Epithelial cell of prostate (primary cell): ENCODE results near the gene UBE2V1.
"Not testable (repeated sequence)": the region's sequence is repeated elsewhere in the genome, so short reads cannot be mapped to it uniquely, and the experiment has no call there.

Experiments
- DNase-seq: peaks from one replicate; pipeline ENCODE4 v3.0.0-alpha.2; 2011; ENCODE audit warnings: low read depth, low spot score
- H3K27ac ChIP-seq: fragments of 450-650 bp; 2 replicates; pipeline ENCODE4 v1.5.1; 2017; ENCODE audit warnings: mild to moderate bottlenecking

UBE2V1 gene

GRCh38 chr20:50112512-50113419 lies at the start of gene UBE2V1:
UBE2V1 (minus strand) TSS chr20:50113150; CDS start chr20:50113128, 22 bp downstream.
- peak within 1 kb of the TSS; percentile 87 for H3K27ac ChIP-seq
- DNase-seq: no peak

GRCh38 chr20:50161494-50161893 lies 48.5 kb upstream of the UBE2V1 start:
- not testable (repeated sequence) for H3K27ac ChIP-seq

GRCh38 chr20:50153500-50154377 lies 40.8 kb upstream of the UBE2V1 start, which contains the start of gene PEDS1:
PEDS1 (minus strand) TSS chr20:50153723; CDS start chr20:50153637, 86 bp downstream.
- no peak for DNase-seq
- H3K27ac ChIP-seq: peak within 1 kb of the TSS; percentile 99

More at GRCh38 chr20:50161494-50161893, 48.5 kb upstream of the UBE2V1 start:
- not testable (repeated sequence) for DNase-seq

GRCh38 chr20:50153153-50153499 lies 40.2 kb upstream of the UBE2V1 start:
- H3K27ac ChIP-seq: peak overlapping the region; percentile 99
- DNase-seq: no peak

- DNase-seq: no peak
- peak overlapping the region; percentile 99 for H3K27ac ChIP-seq
These were observed 39.6 kb upstream of the UBE2V1 start for GRCh38 chr20:50152394-50153152.

GRCh38 chr20:50151034-50151743 lies 38.2 kb upstream of the UBE2V1 start:
- H3K27ac ChIP-seq: peak overlapping the region; percentile 99
- no peak for DNase-seq

GRCh38 chr20:50149481-50150254 lies 36.7 kb upstream of the UBE2V1 start:
- DNase-seq: no peak
- H3K27ac ChIP-seq: peak overlapping the region; percentile 99

GRCh38 chr20:50146732-50147662 lies 34.0 kb upstream of the UBE2V1 start:
- peak; percentile 84 for DNase-seq
- H3K27ac ChIP-seq: peak overlapping the region; percentile 99

GRCh38 chr20:50146214-50146613 lies 33.3 kb upstream of the UBE2V1 start:
- no peak for DNase-seq
- H3K27ac ChIP-seq: peak overlapping the region; percentile 99

- DNase-seq: no peak
- H3K27ac ChIP-seq: peak overlapping the region; percentile 99
These were observed 32.6 kb upstream of the UBE2V1 start for GRCh38 chr20:50145566-50145965.

GRCh38 chr20:50144362-50144761 lies 31.4 kb upstream of the UBE2V1 start:
- DNase-seq: peak; percentile 96
- peak overlapping the region; percentile 99 for H3K27ac ChIP-seq

- no peak for DNase-seq
- H3K27ac ChIP-seq: peak overlapping the region; percentile 99
These were observed 29.9 kb upstream of the UBE2V1 start for GRCh38 chr20:50142812-50143211.

- peak overlapping the region; percentile 99 for H3K27ac ChIP-seq
- no peak for DNase-seq
These were observed 29.0 kb upstream of the UBE2V1 start for GRCh38 chr20:50141811-50142561.

GRCh38 chr20:50141018-50141675 lies 28.2 kb upstream of the UBE2V1 start:
- DNase-seq: no peak
- peak overlapping the region; percentile 99 for H3K27ac ChIP-seq

- H3K27ac ChIP-seq: peak overlapping the region; percentile 99
- no peak for DNase-seq
These were observed 27.4 kb upstream of the UBE2V1 start for GRCh38 chr20:50140339-50140859.
